Thymus (tissue), 11 donors: ENCODE results near the gene EFCAB8. TPM values are rescaled to one million over a fixed set of nuclear protein-coding genes. Genes with fewer than 3 reads are reported as not detected.
"Not testable (repeated sequence)": the region's sequence is repeated elsewhere in the genome, so short reads cannot be mapped to it uniquely, and the experiment has no call there.

ENCODE experiments used
- DNase-seq, 9 donors: peaks; one replicate each; pipeline ENCODE4 v3.0.0-alpha.2; 2013; ENCODE audit warnings: low spot score in 9 of 9, low read depth in 6 of 9, missing footprints in 1 of 9
- H3K27ac ChIP-seq, 2 donors: one replicate each; pipeline ENCODE4 v1.5.1; 2013; ENCODE audit warnings: control low read depth in 1 of 2, low read depth in 1 of 2, low read length in 1 of 2, mild to moderate bottlenecking in 1 of 2, moderate library complexity in 1 of 2
- H3K27me3 ChIP-seq, 2 donors: one replicate each; pipeline ENCODE4 v1.5.1; 2013; ENCODE audit warnings: low read length in 1 of 2; ENCODE audit not compliant: control insufficient read depth in 2 of 2, insufficient read depth in 1 of 2
- H3K36me3 ChIP-seq, 2 donors: one replicate each; pipeline ENCODE4 v1.5.1; 2013; ENCODE audit warnings: low read length in 1 of 2, mild to moderate bottlenecking in 1 of 2, moderate library complexity in 1 of 2; ENCODE audit not compliant: control insufficient read depth in 2 of 2, insufficient read depth in 2 of 2
- H3K4me1 ChIP-seq, 2 donors: one replicate each; pipeline ENCODE4 v1.5.1; 2013; ENCODE audit warnings: low read length in 2 of 2; ENCODE audit not compliant: control insufficient read depth in 2 of 2, insufficient read depth in 2 of 2
- H3K4me3 ChIP-seq, 2 donors: one replicate each; pipeline ENCODE4 v1.5.1; 2013; ENCODE audit warnings: low read length in 2 of 2, control low read depth in 1 of 2, mild to moderate bottlenecking in 1 of 2
- H3K9me3 ChIP-seq, 2 donors: one replicate each; pipeline ENCODE4 v1.5.1; 2013; ENCODE audit warnings: low read length in 1 of 2, mild to moderate bottlenecking in 1 of 2; ENCODE audit not compliant: control insufficient read depth in 2 of 2, insufficient read depth in 1 of 2
- WGBS: extraction: QIAGEN DNeasy Blood & Tissue Kit; methylation state at CpG from one replicate; pipeline ENCODE4 v1.1.7; 2013; 5-methylcytosine and 5-hydroxymethylcytosine counted together
- polyA plus RNA-seq: library from polyadenylated mRNA; stranded (reverse); fragments of 200-250 nt; gene quantifications from one replicate; pipeline ENCODE4 v1.2.3, GENCODE V29; 2013
- total RNA-seq: library from RNA; stranded (reverse); fragments of 120-200 nt; gene quantifications from one replicate; pipeline ENCODE4 v1.2.4, GENCODE V29; 2013
- donor health status: healthy.

EFCAB8 gene
- total and polyA plus RNA-seq, 2 donors = 0.33 to 0.46 TPM

DNA sequence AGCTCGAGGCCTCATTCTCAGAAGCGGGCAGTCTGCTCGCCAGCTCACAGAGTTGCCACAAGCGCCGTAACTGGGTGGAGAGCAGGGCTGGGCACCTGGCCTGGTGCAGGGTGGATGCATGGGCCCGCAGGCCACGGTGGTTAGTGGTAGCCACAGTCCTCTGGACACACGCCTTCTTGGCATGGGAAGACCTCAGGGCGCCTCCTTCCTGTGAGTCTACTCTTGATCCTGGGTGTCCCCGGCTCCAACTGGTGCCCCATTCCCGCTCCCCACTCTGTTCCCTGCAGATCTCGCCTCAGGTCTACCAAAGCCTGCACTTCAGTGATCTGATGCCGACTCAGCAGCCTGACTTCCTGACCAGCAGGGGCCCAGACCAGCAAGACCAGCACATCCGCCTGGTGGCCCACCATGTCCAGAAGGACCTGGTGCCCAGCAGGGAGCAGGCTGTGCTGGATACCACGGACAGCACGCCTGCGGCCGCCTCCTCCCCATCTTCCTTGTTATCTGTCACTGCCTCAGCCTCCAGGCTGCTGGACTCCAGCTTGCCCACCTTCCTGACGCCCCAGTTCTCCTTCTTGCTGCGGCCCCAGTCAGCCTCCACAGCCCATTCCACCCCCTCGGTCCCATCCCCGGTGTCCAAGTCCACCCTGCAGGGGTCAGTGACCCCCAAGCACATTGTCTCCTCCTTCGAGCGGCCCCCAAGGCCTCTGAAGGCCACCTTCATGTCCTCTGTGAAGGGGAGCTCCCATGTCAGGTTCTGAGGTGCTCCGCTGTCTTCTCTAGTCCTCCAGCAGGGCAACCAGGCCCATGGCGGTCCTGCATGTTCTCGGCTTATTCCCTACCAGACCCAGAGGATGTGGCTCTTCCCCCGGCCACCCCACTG lies 102.4 kb downstream of the EFCAB8 start:
- Histone ChIP-seq H3K9me3 (peaks cover 0 to 10% of the 10 kb centered on the region in 2 donors), H3K27ac (no peak overlapping the region), H3K4me1 (peaks cover 11 to 34% of the 10 kb centered on the region in 2 donors), H3K27me3 (no peaks in the 10 kb centered on the region), H3K36me3 (no peaks in the 10 kb centered on the region), H3K4me3 (no peak overlapping the region)
- no peak for DNase-seq
- WGBS = 95% methylated on average over 28 of the region's 28 CpGs

DNA sequence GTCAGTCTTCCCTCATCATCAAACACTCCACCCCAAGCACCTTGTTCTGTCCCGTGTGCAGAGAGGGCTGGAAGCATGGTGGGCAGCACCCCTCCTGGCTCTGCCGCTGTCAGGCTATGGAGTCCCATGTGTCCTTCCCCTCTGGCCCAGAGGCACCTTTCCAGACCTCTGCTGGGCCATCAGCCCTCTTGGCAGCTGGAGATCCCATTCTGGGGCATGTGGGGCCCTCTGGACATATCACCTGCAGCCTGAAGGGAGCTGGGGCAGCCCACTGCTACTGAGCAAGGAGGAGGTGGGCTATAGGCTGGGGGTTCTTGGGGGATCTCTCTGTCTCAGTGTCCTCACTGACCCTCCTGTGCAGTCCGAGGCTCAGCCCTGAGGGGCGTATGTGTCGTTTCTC lies 103.3 kb downstream of the EFCAB8 start:
- no peaks in the 10 kb centered on the region for H3K36me3 ChIP-seq
- no peak for DNase-seq

DNA sequence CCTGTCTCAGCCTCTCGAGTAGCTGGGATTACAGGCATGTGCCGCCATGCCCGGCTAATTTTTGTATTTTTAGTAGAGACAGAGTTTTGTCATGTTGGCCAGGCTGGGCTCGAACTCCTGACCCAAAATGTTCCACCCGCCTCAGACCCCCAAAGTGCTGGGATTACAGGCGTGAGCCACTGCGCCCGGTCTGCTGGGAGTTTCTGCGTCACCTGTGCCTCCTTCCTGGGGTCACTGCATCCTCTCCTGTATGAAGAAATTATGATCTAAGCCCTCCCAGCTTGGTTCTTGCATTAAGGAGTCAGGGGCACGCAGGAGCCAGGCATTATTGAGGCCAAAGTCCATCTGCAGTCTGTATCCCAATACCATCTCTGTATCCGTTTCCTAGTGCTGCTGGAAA lies 103.9 kb downstream of the EFCAB8 start:
- H3K4me1 ChIP-seq = peaks cover 26 to 50% of the 10 kb centered on the region in 2 donors
- not testable (repeated sequence) for H3K27me3 ChIP-seq, H3K36me3 ChIP-seq, H3K4me3 ChIP-seq, H3K9me3 ChIP-seq, DNase-seq, H3K27ac ChIP-seq
- WGBS = 97% methylated on average over 11 of the region's 11 CpGs

More for the DNA sequence above, 103.3 kb downstream of the EFCAB8 start:
- Histone ChIP-seq H3K4me3 (no peak overlapping the region), H3K27ac (no peak overlapping the region), H3K9me3 (peaks cover 0 to 10% of the 10 kb centered on the region in 2 donors), H3K4me1 (peaks cover 20 to 44% of the 10 kb centered on the region in 2 donors), H3K27me3 (no peaks in the 10 kb centered on the region)
- WGBS = 96% methylated on average over 5 of the region's 5 CpGs

- no peak overlapping the region for H3K27ac ChIP-seq
- H3K4me3 ChIP-seq = no peak overlapping the region
- 91% methylated on average over 5 of the region's 5 CpGs for WGBS
- no peaks in the 10 kb centered on the region for H3K27me3 ChIP-seq
- no peaks in the 10 kb centered on the region for H3K36me3 ChIP-seq
- peaks cover 0 to under 1% of the 10 kb centered on the region in 2 donors for H3K9me3 ChIP-seq
- no peak for DNase-seq
- H3K4me1 ChIP-seq = peaks cover 30 to 55% of the 10 kb centered on the region in 2 donors
These were observed 104.5 kb downstream of the EFCAB8 start for GRCh38 chr20:32963176-32963575.

- Histone ChIP-seq H3K4me1 (peaks cover 36 to 69% of the 10 kb centered on the region in 2 donors), H3K27ac (no peak overlapping the region), H3K4me3 (no peak overlapping the region), H3K9me3 (no peaks in the 10 kb centered on the region), H3K27me3 (no peaks in the 10 kb centered on the region), H3K36me3 (no peaks in the 10 kb centered on the region)
- no peak for DNase-seq
- 97% methylated on average over 6 of the region's 6 CpGs for WGBS
These were observed 105.9 kb downstream of the EFCAB8 start for GRCh38 chr20:32964575-32964974.

GRCh38 chr20:32965115-32965514 lies 106.4 kb downstream of the EFCAB8 start:
- 89% methylated on average over 8 of the region's 8 CpGs for WGBS
- H3K36me3 ChIP-seq = no peaks in the 10 kb centered on the region
- H3K27ac ChIP-seq = peak overlapping the region in 1 of 2 donors; percentile 83
- H3K4me3 ChIP-seq = no peak overlapping the region
- H3K4me1 ChIP-seq = peaks cover 42 to 75% of the 10 kb centered on the region in 2 donors
- no peak for DNase-seq
- H3K9me3 ChIP-seq = no peaks in the 10 kb centered on the region
- no peaks in the 10 kb centered on the region for H3K27me3 ChIP-seq

DNA sequence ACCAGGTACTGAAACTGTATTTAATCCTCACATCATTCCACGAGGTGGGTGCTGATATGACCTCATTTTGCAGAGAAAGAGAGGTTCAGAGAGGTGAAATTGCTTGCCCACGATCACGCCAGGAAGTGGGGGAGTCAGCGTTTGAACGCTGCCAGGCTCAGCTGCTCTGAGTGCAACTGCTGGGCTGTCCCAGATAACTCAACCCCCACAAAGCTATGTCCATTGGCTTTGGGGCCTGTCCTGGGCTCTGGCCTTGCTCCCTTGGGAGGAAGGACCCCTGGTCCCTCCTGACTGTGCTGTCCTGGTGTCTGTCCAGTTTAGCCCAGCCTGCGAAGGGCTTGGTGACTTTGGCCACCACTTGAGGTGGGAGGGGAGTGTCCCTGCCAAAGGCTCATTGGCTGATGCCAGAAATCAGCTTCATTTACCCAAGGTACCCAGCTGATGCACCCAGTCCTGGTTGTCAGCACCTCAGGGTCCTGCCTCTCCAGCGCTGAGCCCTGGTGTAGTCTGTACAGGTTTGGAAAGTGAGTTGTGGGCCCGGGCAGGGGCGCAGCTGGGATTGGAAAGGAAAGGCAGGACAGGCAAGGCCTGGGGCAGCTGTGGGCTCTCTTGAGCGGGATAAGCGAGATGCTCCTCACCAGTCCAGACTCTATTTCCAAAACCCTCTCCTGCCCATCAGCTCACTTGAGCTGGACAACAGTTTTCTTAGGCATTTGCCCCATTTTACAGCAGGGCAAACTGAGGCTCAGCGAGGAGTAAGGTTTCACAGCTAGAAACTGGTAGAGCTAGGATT lies 107.1 kb downstream of the EFCAB8 start:
- 58% methylated on average over 12 of the region's 12 CpGs for WGBS
- Histone ChIP-seq H3K36me3 (no peaks in the 10 kb centered on the region), H3K9me3 (no peaks in the 10 kb centered on the region), H3K27ac (peak overlapping the region; percentile 78 to 83), H3K4me3 (no peak overlapping the region), H3K4me1 (peaks cover 48 to 81% of the 10 kb centered on the region in 2 donors), H3K27me3 (no peaks in the 10 kb centered on the region)
- DNase-seq = peak in 5 of 9 donors; percentile 47 to 82 (median 61)

DNA sequence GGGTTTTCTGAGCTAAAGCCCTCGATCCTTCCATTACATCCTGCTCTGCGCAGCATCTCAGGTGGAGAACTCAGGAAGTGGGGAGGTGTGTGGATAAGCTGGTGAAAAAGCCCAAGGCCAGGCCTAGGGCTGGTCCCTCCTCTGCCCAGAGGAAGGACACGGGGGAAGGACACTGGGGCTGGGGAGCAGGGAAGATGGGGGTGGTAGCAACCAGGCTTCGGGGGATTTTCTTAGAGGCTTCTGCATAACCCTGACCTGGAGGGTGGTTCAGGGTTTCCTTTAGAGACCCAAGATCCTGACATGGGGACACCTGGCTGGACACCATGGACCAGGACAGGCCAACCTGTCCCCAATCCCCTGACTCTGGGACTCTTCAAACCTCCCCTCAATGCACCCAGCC lies 107.7 kb downstream of the EFCAB8 start:
- Histone ChIP-seq H3K9me3 (no peaks in the 10 kb centered on the region), H3K27ac (peak overlapping the region; percentile 83 to 90), H3K4me1 (peaks cover 54 to 87% of the 10 kb centered on the region in 2 donors), H3K36me3 (no peaks in the 10 kb centered on the region), H3K4me3 (no peak overlapping the region), H3K27me3 (no peaks in the 10 kb centered on the region)
- no peak for DNase-seq
- WGBS = 92% methylated on average over 4 of the region's 4 CpGs
